Measurements from ENCODE around the gene ZEB1. TPM values are rescaled to one million over a fixed set of nuclear protein-coding genes. Genes with fewer than 3 reads are reported as not detected.

Gene ZEB1
- polyA plus RNA-seq, 6 donors from 2014 or later: 6.2 to 38.0 (median 25.9) TPM

- DNase-seq (no peak), ATAC-seq (ENCODE audit: low read depth in 2 of 2) (no peak)
- peaks cover 37 to 40% of the 10 kb centered on the region in 2 donors for H3K36me3 Mint-ChIP-seq
- H3K9me3 Mint-ChIP-seq: peaks cover 4 to 30% (median 23%) of the 10 kb centered on the region in 7 donors
- H3K27ac Mint-ChIP-seq: no peak overlapping the region
- H3K4me3 Mint-ChIP-seq: no peak overlapping the region
- H3K4me1 Mint-ChIP-seq: peaks cover 0 to 6% (median 3%) of the 10 kb centered on the region in 3 donors
- H3K27me3 Mint-ChIP-seq: no peaks in the 10 kb centered on the region
Measured at GRCh38 chr10:31468536-31468859, 149.5 kb downstream of the ZEB1 start.

- ATAC-seq (ENCODE audit: low read depth in 2 of 2) (no peak), DNase-seq (no peak)
- H3K36me3 Mint-ChIP-seq: peaks cover 20 to 24% of the 10 kb centered on the region in 2 donors
- H3K27me3 Mint-ChIP-seq: no peaks in the 10 kb centered on the region
- H3K4me3 Mint-ChIP-seq: no peak overlapping the region
- no peaks in the 10 kb centered on the region for H3K4me1 Mint-ChIP-seq
- peaks cover 0 to 33% (median 11%) of the 10 kb centered on the region in 7 donors for H3K9me3 Mint-ChIP-seq
- H3K27ac Mint-ChIP-seq: peak overlapping the region in 1 of 6 donors; percentile 36
Measured at GRCh38 chr10:31475519-31475918, 156.5 kb downstream of the ZEB1 start.

- Mint-ChIP-seq H3K27ac (no peak overlapping the region), H3K4me3 (no peak overlapping the region), H3K27me3 (no peaks in the 10 kb centered on the region), H3K9me3 (peaks cover 0 to 33% (median 11%) of the 10 kb centered on the region in 7 donors), H3K36me3 (peaks cover 20 to 24% of the 10 kb centered on the region in 2 donors), H3K4me1 (no peaks in the 10 kb centered on the region)
- ATAC-seq (ENCODE audit: low read depth in 2 of 2) (no peak), DNase-seq (no peak)
Measured at GRCh38 chr10:31476088-31476487, 157.1 kb downstream of the ZEB1 start.

GRCh38 chr10:31477584-31477983 is 158.6 kb downstream of the ZEB1 start:
- DNase-seq: no peak
- H3K36me3 Mint-ChIP-seq: peaks cover 20 to 24% of the 10 kb centered on the region in 2 donors
- no peaks in the 10 kb centered on the region for H3K4me1 Mint-ChIP-seq
- peak overlapping the region in 1 of 6 donors; percentile 5 for H3K27ac Mint-ChIP-seq
- H3K27me3 Mint-ChIP-seq: no peaks in the 10 kb centered on the region
- peaks cover 0 to 33% (median 13%) of the 10 kb centered on the region in 7 donors for H3K9me3 Mint-ChIP-seq
- H3K4me3 Mint-ChIP-seq: no peak overlapping the region
- no peak for ATAC-seq (ENCODE audit: low read depth in 2 of 2)

GRCh38 chr10:31479752-31480151 is 160.7 kb downstream of the ZEB1 start:
- DNase-seq (no peak), ATAC-seq (ENCODE audit: low read depth in 2 of 2) (no peak)
- H3K4me3 Mint-ChIP-seq: no peak overlapping the region
- H3K27ac Mint-ChIP-seq: no peak overlapping the region
- H3K4me1 Mint-ChIP-seq: no peaks in the 10 kb centered on the region
- H3K36me3 Mint-ChIP-seq: peaks cover 20 to 29% of the 10 kb centered on the region in 2 donors
- H3K9me3 Mint-ChIP-seq: peaks cover 0 to 33% (median 13%) of the 10 kb centered on the region in 7 donors
- no peaks in the 10 kb centered on the region for H3K27me3 Mint-ChIP-seq

GRCh38 chr10:31483546-31483945 is 164.5 kb downstream of the ZEB1 start:
- Mint-ChIP-seq H3K36me3 (peaks cover 5 to 22% of the 10 kb centered on the region in 2 donors), H3K27me3 (no peaks in the 10 kb centered on the region), H3K4me1 (no peaks in the 10 kb centered on the region), H3K4me3 (no peak overlapping the region), H3K27ac (peak overlapping the region in 1 of 6 donors; percentile 63), H3K9me3 (peaks cover 0 to 28% (median 12%) of the 10 kb centered on the region in 7 donors)
- DNase-seq: no peak
- no peak for ATAC-seq (ENCODE audit: low read depth in 2 of 2)

GRCh38 chr10:31484431-31485135 is 165.6 kb downstream of the ZEB1 start:
- ATAC-seq (ENCODE audit: low read depth in 2 of 2): no peak
- Mint-ChIP-seq H3K4me3 (no peak overlapping the region), H3K27me3 (no peaks in the 10 kb centered on the region), H3K27ac (no peak overlapping the region), H3K36me3 (peaks cover 15 to 32% of the 10 kb centered on the region in 2 donors), H3K9me3 (peaks cover 4 to 38% (median 21%) of the 10 kb centered on the region in 7 donors), H3K4me1 (no peaks in the 10 kb centered on the region)
- DNase-seq: no peak

GRCh38 chr10:31490858-31491504 is 172.0 kb downstream of the ZEB1 start:
- H3K27me3 Mint-ChIP-seq: no peaks in the 10 kb centered on the region
- peak in 1 of 2 donors; percentile 37 for ATAC-seq (ENCODE audit: low read depth in 2 of 2)
- no peak overlapping the region for H3K4me3 Mint-ChIP-seq
- DNase-seq: peak; percentile 9
- H3K4me1 Mint-ChIP-seq: no peaks in the 10 kb centered on the region
- no peak overlapping the region for H3K27ac Mint-ChIP-seq
- peaks cover 26 to 38% of the 10 kb centered on the region in 2 donors for H3K36me3 Mint-ChIP-seq
- peaks cover 6 to 47% (median 24%) of the 10 kb centered on the region in 7 donors for H3K9me3 Mint-ChIP-seq

GRCh38 chr10:31507427-31507826 is 188.4 kb downstream of the ZEB1 start:
- Mint-ChIP-seq H3K36me3 (peaks cover 59 to 65% of the 10 kb centered on the region in 2 donors), H3K9me3 (peaks cover 35 to 51% (median 39%) of the 10 kb centered on the region in 7 donors), H3K4me3 (no peak overlapping the region), H3K4me1 (peaks cover 0 to 13% (median 11%) of the 10 kb centered on the region in 3 donors), H3K27ac (no peak overlapping the region), H3K27me3 (no peaks in the 10 kb centered on the region)
- no peak for ATAC-seq (ENCODE audit: low read depth in 2 of 2)
- DNase-seq: no peak

- Mint-ChIP-seq H3K27ac (peak overlapping the region in 2 of 6 donors; percentile 73 to 76), H3K9me3 (peaks cover 35 to 51% (median 39%) of the 10 kb centered on the region in 7 donors), H3K4me3 (peak overlapping the region in 1 of 8 donors; percentile 21), H3K4me1 (peaks cover 0 to 13% (median 11%) of the 10 kb centered on the region in 3 donors), H3K27me3 (no peaks in the 10 kb centered on the region), H3K36me3 (peaks cover 58 to 65% of the 10 kb centered on the region in 2 donors)
- DNase-seq: no peak
- no peak for ATAC-seq (ENCODE audit: low read depth in 2 of 2)
Measured at GRCh38 chr10:31508234-31508633, 189.2 kb downstream of the ZEB1 start.

GRCh38 chr10:31508882-31509281 is 189.9 kb downstream of the ZEB1 start:
- DNase-seq (no peak), ATAC-seq (ENCODE audit: low read depth in 2 of 2) (no peak)
- Mint-ChIP-seq H3K27ac (no peak overlapping the region), H3K27me3 (no peaks in the 10 kb centered on the region), H3K4me3 (no peak overlapping the region), H3K9me3 (peaks cover 35 to 45% (median 39%) of the 10 kb centered on the region in 7 donors), H3K36me3 (peaks cover 51 to 61% of the 10 kb centered on the region in 2 donors), H3K4me1 (peaks cover 0 to 13% (median 10%) of the 10 kb centered on the region in 3 donors)

GRCh38 chr10:31509989-31510388 is 191.0 kb downstream of the ZEB1 start:
- H3K27ac Mint-ChIP-seq: no peak overlapping the region
- H3K4me1 Mint-ChIP-seq: peaks cover 0 to 7% (median 6%) of the 10 kb centered on the region in 3 donors
- H3K4me3 Mint-ChIP-seq: no peak overlapping the region
- no peak for ATAC-seq (ENCODE audit: low read depth in 2 of 2)
- H3K27me3 Mint-ChIP-seq: no peaks in the 10 kb centered on the region
- H3K9me3 Mint-ChIP-seq: peaks cover 24 to 34% (median 29%) of the 10 kb centered on the region in 7 donors
- H3K36me3 Mint-ChIP-seq: peaks cover 49 to 54% of the 10 kb centered on the region in 2 donors
- DNase-seq: no peak

GRCh38 chr10:31515116-31515515 is 196.1 kb downstream of the ZEB1 start:
- DNase-seq (no peak), ATAC-seq (ENCODE audit: low read depth in 2 of 2) (no peak)
- Mint-ChIP-seq H3K4me1 (no peaks in the 10 kb centered on the region), H3K27ac (no peak overlapping the region), H3K4me3 (no peak overlapping the region), H3K36me3 (peaks cover 16 to 21% of the 10 kb centered on the region in 2 donors), H3K9me3 (no peaks in the 10 kb centered on the region), H3K27me3 (no peaks in the 10 kb centered on the region)
